HG03045 (cell line): ENCODE data around the gene RND1.
A peak's percentile ranks its signal among the peaks of the same experiment; 100 is the strongest.
"Not testable (repeated sequence)": the region's sequence is repeated elsewhere in the genome, so short reads cannot be mapped to it uniquely, and the experiment has no call there.

ENCODE experiments used
- ATAC-seq: cut with Tn5 transposase; IDR thresholded peaks from one replicate; pipeline ENCODE4 v1.9.1; 2021; ENCODE audit warnings: mild to moderate bottlenecking, moderate library complexity; ENCODE audit not compliant: unreplicated experiment

The RND1 gene

GRCh38 chr12:48869191-48869590, 3.5 kb upstream of the RND1 start:
- no peak for ATAC-seq

GRCh38 chr12:48868451-48868850, 2.8 kb upstream of the RND1 start:
- ATAC-seq: no peak

GRCh38 chr12:48866052-48866711, 512 bp upstream of the RND1 start:
- ATAC-seq: peak; percentile 31

GRCh38 chr12:48863291-48863690, 2.4 kb downstream of the RND1 start:
- no peak for ATAC-seq

- ATAC-seq: no peak
Observed at GRCh38 chr12:48862760-48863159, 2.9 kb downstream of the RND1 start.

GRCh38 chr12:48861111-48861510, 4.6 kb downstream of the RND1 start:
- ATAC-seq: no peak

GRCh38 chr12:48860236-48860635, 5.4 kb downstream of the RND1 start:
- ATAC-seq: not testable (repeated sequence)

- no peak for ATAC-seq
Observed at GRCh38 chr12:48859607-48860006, 6.1 kb downstream of the RND1 start.

GRCh38 chr12:48858043-48858442, 7.6 kb downstream of the RND1 start:
- no peak for ATAC-seq

GRCh38 chr12:48857278-48857994, 8.2 kb downstream of the RND1 start:
- no peak for ATAC-seq

GRCh38 chr12:48856379-48856778, 9.3 kb downstream of the RND1 start:
- no peak for ATAC-seq

- not testable (repeated sequence) for ATAC-seq
Observed at GRCh38 chr12:48854932-48855331, 10.7 kb downstream of the RND1 start.

- no peak for ATAC-seq
Observed at GRCh38 chr12:48854488-48854887, 11.2 kb downstream of the RND1 start.

GRCh38 chr12:48852734-48853688, 12.7 kb downstream of the RND1 start:
- ATAC-seq: no peak

- ATAC-seq: peak; percentile 96
Observed at GRCh38 chr12:48851883-48852733, 13.6 kb downstream of the RND1 start, which contains the start of gene DDX23. Gene DDX23, minus strand, starts transcription at chr12:48852163. Its CDS starts 6,381 bp downstream, at chr12:48845782.

GRCh38 chr12:48842021-48842420, 23.6 kb downstream of the RND1 start:
- not testable (repeated sequence) for ATAC-seq

GRCh38 chr12:48838048-48838447, 27.6 kb downstream of the RND1 start:
- no peak for ATAC-seq

GRCh38 chr12:48832321-48833060, 33.2 kb downstream of the RND1 start:
- ATAC-seq: no peak

GRCh38 chr12:48831257-48831656, 34.4 kb downstream of the RND1 start:
- ATAC-seq: no peak
